ENCODE measurements around the gene E2F4. TPM values are rescaled to one million over a fixed set of nuclear protein-coding genes. Genes with fewer than 3 reads are reported as not detected.
A peak's percentile ranks its signal among the peaks of the same experiment; 100 is the strongest.

E2F4 gene
- total RNA-seq, 1 experiment from 2014 or later = 86.2 TPM

DNA sequence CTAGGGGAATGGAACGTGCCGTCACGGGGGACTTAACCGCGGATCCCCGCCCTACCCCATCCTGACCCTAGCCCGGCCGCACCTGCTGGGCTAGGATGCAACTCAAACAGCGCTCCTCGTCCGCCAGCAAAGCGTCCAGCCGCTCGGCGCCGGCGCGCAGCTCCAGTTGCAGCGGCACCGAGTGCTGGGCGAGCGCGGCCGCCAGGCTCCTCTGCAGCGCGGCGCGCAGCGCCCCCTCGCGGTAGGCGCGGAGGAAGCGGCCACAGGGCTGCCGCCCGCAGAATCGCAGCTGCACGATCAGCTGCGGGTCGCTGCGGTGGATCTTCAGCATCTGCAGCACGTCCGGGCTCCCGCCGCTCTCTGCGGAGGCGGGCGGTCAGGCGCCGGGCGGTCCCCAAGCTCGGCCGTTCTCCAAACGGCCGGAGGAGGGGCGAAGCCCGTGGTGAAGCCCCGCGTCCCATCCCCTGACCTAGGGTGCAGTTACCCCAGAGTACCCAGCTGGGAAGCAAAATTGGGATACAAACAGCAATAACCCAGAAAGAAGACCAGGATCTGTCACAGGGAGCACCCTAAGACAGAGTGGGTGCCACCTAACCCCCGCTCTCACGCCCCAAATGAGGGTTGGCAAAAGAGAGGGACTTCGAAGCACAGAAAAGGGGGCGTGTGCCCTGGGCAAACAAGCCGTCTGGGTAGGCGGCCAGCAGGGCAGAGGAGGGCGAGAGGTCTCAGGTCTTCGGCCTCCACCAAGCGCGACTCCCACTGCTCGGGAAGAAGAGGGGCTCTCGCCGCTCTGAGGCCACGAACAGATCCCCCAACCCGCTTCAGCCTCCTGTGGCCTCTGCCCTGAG lies 36.4 kb upstream of the E2F4 start:
- DNase-seq (peak; percentile 71), ATAC-seq (peak; percentile 52)
- intact Hi-C loops (cut with micrococcal nuclease) = loop anchor here (5.0 kb wide), 1 partner anchor 203 kb away; no protein-coding TSS in a partner anchor
- Histone ChIP-seq H3F3A (ENCODE audit: low read length, unreplicated experiment) (no peaks in the 10 kb centered on the region), H3K4me3 (ENCODE audit: low read length) (peak overlapping the region; percentile 43; the same call in 1 of the 2 replicates), H3K9me2 (replicated peaks; ENCODE audit: low read length) (no peaks in the 10 kb centered on the region), H3K27ac (ENCODE audit: low read length) (no peak overlapping the region), H3K4me2 (ENCODE audit: low read length) (peak overlapping the region; percentile 70), H4K20me1 (ENCODE audit: low read length) (no peaks in the 10 kb centered on the region), H3K9me3 (ENCODE audit: low read length) (no peaks in the 10 kb centered on the region), H3K9ac (ENCODE audit: low read length) (no peak overlapping the region), H3K4me1 (ENCODE audit: insufficient read depth, low read length) (peaks cover 13% of the 10 kb centered on the region), H2AFZ (ENCODE audit: low read length) (no peak overlapping the region), H3K79me2 (ENCODE audit: low read length) (no peaks in the 10 kb centered on the region), H3K36me3 (ENCODE audit: low read depth, low read length) (no peaks in the 10 kb centered on the region), H3K27me3 (ENCODE audit: low read length) (no peaks in the 10 kb centered on the region)
- POLR2A ChIA-PET (ENCODE audit: unreplicated experiment) = no interaction called here
- CTCF ChIA-PET = interaction anchor here (0.6 to 1.1 kb wide), 5 partner anchors 15 to 197 kb away, joined by 3 to 10 read pairs (median 4); partner anchors contain the start of gene NOL3
- TF ChIP-seq EZH2phosphoT487 (IDR thresholded peaks at IDR 0.05; ENCODE audit: borderline replicate concordance, low read length) = no peak
- peak; percentile 81 for TF ChIP-seq CTCF (conservative IDR thresholded peaks at IDR 0.05; ENCODE audit: low read depth, low read length)
- BruUV-seq (replicated peaks) = no TSS peak

GRCh38 chr16:67156143-67156844 lies 35.7 kb upstream of the E2F4 start:
- DNase-seq (no peak), ATAC-seq (no peak)
- Histone ChIP-seq H3K9ac (ENCODE audit: low read length) (no peak overlapping the region), H3K27ac (ENCODE audit: low read length) (no peak overlapping the region), H3K27me3 (ENCODE audit: low read length) (no peaks in the 10 kb centered on the region), H4K20me1 (ENCODE audit: low read length) (no peaks in the 10 kb centered on the region), H3K79me2 (ENCODE audit: low read length) (no peaks in the 10 kb centered on the region), H3K4me3 (ENCODE audit: low read length) (no peak overlapping the region), H3K9me2 (replicated peaks; ENCODE audit: low read length) (no peaks in the 10 kb centered on the region), H3K36me3 (ENCODE audit: low read depth, low read length) (no peaks in the 10 kb centered on the region), H3F3A (ENCODE audit: low read length, unreplicated experiment) (no peaks in the 10 kb centered on the region), H3K9me3 (ENCODE audit: low read length) (no peaks in the 10 kb centered on the region), H3K4me1 (ENCODE audit: insufficient read depth, low read length) (peaks cover 13% of the 10 kb centered on the region), H2AFZ (ENCODE audit: low read length) (no peak overlapping the region), H3K4me2 (ENCODE audit: low read length) (no peak overlapping the region)
- TF ChIP-seq EZH2phosphoT487 (IDR thresholded peaks at IDR 0.05; ENCODE audit: borderline replicate concordance, low read length) (no peak), CTCF (conservative IDR thresholded peaks at IDR 0.05; ENCODE audit: low read depth, low read length) (no peak), EZH2 (IDR thresholded peaks at IDR 0.05; ENCODE audit: low read length, unreplicated experiment) (no peak)
- ChIA-PET POLR2A (ENCODE audit: unreplicated experiment) (interaction anchor here (0.5 kb wide), 1 partner anchor 1579 kb away, joined by 6 read pairs; no protein-coding TSS in a partner anchor), CTCF (no interaction called here)
- no TSS peak for BruUV-seq (replicated peaks)
- intact Hi-C loops (cut with micrococcal nuclease) = loop anchor here (5.0 kb wide), 1 partner anchor 204 kb away; no protein-coding TSS in a partner anchor
